Tibial nerve (tissue), 3 donors: ENCODE measurements around the gene NTRK3.

Experiments
- EP300 ChIP-seq, 2 donors: sonication (generic); formaldehyde crosslinking; IDR thresholded peaks; one replicate each; pipeline ENCODE4 v1.6.1; 2017; ENCODE audit warnings: antibody characterized with exemption in 2 of 2, mild to moderate bottlenecking in 1 of 2
- POLR2A ChIP-seq, 2 donors: fragments of 450-650 bp; IDR thresholded peaks; one replicate each; pipeline ENCODE4 v1.6.1; 2017; ENCODE audit warnings: antibody characterized with exemption in 2 of 2, mild to moderate bottlenecking in 2 of 2, moderate library complexity in 2 of 2

- TF ChIP-seq POLR2A (IDR thresholded peaks at IDR 0.05) (no peak), EP300 (IDR thresholded peaks at IDR 0.05) (no peak)
Measured at GRCh38 chr15:88147760-88148159, 108.8 kb downstream of the NTRK3 start.
